Activated naive CD8-positive, alpha-beta T cell treated with anti-CD3 and anti-CD28 coated beads, Interleukin-2, amount 50 U/mL, for 24 hours (primary cell): Measurements from ENCODE around the gene PROKR2.

Experiments used
- ATAC-seq: fragments of 150-1000 bp; cut with Tn5 transposase; one replicate; pipeline ENCODE4 v1.10.0; 2021
- DNase-seq: peaks from one replicate; pipeline ENCODE4 v3.0.0; 2021
- H3K27ac Mint-ChIP-seq: one replicate; pipeline ENCODE4 v1.8.0; 2021; ENCODE audit warnings: mild to moderate bottlenecking, mixed read lengths
- H3K27me3 Mint-ChIP-seq: one replicate; pipeline ENCODE4 v1.8.0; 2021; ENCODE audit warnings: mixed read lengths
- H3K36me3 Mint-ChIP-seq: one replicate; pipeline ENCODE4 v1.8.0; 2021; ENCODE audit warnings: low read depth, mixed read lengths
- H3K4me1 Mint-ChIP-seq: one replicate; pipeline ENCODE4 v1.8.0; 2021; ENCODE audit warnings: mixed read lengths
- H3K4me3 Mint-ChIP-seq: one replicate; pipeline ENCODE4 v1.8.0; 2021; ENCODE audit warnings: mild to moderate bottlenecking, moderate library complexity, mixed read lengths
- H3K9me3 Mint-ChIP-seq: one replicate; pipeline ENCODE4 v1.8.0; 2021; ENCODE audit warnings: mixed read lengths

Gene PROKR2

GRCh38 chr20:5316188-5317158 is at the start of gene PROKR2:
PROKR2 (minus strand) TSS chr20:5316954; CDS start chr20:5314369, 2,585 bp downstream.
- Mint-ChIP-seq H3K9me3 (no peaks in the 10 kb centered on the region), H3K36me3 (no peaks in the 10 kb centered on the region), H3K27me3 (peaks cover 64% of the 10 kb centered on the region), H3K27ac (no peak within 1 kb of the TSS), H3K4me3 (no peak within 1 kb of the TSS), H3K4me1 (no peaks in the 10 kb centered on the region)
- DNase-seq, result peak; percentile 25
- ATAC-seq, result peak; percentile 38

DNA sequence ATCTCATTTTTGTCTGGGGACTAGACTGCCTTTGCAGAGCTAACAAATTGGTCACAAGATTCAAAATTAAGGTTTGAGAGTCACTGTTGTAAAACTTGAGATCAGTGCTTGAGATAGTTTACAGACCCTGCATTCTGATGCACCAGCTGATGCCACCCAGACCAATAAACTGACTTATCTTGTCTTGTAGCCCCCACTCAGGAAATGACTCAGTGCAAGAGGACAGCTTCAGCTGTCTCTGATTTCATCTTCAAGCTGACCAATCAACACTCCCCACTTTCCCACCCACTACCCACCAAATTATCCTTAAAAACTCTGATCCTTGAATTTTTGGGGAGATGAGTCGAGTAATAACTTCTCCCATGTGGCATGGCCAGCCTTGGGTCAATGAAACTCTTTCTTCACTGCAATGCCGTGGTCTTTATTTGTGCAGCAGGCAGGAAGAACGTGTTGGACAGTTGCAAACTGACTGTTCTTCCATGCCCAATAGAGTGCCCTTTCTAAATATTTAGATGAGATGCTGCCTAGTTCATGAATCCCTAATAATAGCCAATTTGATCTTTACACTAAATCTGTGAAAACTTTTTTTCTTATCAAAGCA is 48.3 kb upstream of the PROKR2 start:
- Mint-ChIP-seq H3K4me3 (no peak overlapping the region), H3K4me1 (peaks cover 14% of the 10 kb centered on the region), H3K9me3 (peaks cover 10% of the 10 kb centered on the region), H3K36me3 (no peaks in the 10 kb centered on the region), H3K27ac (no peak overlapping the region), H3K27me3 (peaks cover 35% of the 10 kb centered on the region)
- ATAC-seq (no peak), DNase-seq (no peak)

DNA sequence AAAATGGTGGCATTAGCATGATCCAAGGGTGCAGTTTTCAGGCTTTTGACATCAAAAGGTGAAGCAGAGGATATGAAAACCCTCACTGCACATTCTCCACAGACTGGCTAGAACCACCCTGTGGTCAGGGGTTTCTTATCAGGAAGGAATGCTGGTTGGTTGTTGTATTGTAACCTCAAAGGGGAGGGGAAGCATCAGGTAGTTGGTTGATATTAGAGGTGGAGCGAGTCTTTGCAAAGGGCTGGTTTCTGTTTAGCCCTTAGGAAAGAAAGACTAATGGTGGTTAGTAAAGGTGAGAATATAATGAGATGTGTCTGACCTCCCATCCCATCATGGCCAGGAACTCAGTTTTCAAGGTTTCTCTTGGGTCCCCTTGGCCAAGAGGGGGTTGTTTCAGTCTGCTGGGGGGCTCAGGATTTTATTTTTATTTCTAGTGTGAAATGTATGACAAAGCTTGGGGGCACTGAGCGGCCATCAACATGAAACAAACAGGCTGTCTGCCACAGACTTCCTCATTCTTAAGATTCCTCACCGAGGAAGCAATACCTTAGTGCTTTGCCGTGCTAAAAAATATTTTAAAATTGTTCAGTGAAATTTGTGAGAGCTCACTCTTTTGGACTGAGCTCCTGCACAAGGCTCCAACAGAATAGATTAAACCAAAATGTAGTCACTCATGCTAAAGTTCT is 47.5 kb upstream of the PROKR2 start:
- Mint-ChIP-seq H3K36me3 (no peaks in the 10 kb centered on the region), H3K4me1 (peaks cover 6% of the 10 kb centered on the region), H3K4me3 (no peak overlapping the region), H3K27me3 (peaks cover 29% of the 10 kb centered on the region), H3K9me3 (peaks cover 17% of the 10 kb centered on the region), H3K27ac (no peak overlapping the region)
- ATAC-seq, result no peak
- DNase-seq, result no peak

DNA sequence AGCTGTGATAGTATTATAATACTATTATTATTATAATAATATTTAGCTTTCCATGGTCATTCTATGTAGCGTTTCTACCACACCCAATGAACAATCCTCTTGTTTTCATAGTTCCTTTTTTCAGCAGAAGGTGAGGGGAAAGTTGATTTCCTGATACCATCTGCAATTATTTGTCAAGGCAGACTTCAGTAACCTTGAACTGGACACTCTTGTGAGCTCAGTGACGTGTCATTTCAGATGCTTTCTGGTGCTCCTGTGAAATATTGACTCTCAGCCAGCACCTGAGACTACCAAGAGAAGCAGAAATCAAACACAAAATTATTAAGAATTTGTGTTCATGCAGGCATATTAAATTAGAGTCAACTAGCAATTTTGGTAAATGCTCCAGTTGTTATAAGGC is 46.0 kb upstream of the PROKR2 start:
- Mint-ChIP-seq H3K9me3 (peaks cover 22% of the 10 kb centered on the region), H3K4me1 (peaks cover 11% of the 10 kb centered on the region), H3K27ac (no peak overlapping the region)

GRCh38 chr20:5361176-5361575 is 44.4 kb upstream of the PROKR2 start:
- no peak for DNase-seq
- H3K4me1 Mint-ChIP-seq, result peaks cover 25% of the 10 kb centered on the region
- H3K36me3 Mint-ChIP-seq, result peaks cover 2% of the 10 kb centered on the region
- peaks cover 23% of the 10 kb centered on the region for H3K27me3 Mint-ChIP-seq
- no peak overlapping the region for H3K4me3 Mint-ChIP-seq
- no peak overlapping the region for H3K27ac Mint-ChIP-seq
- peaks cover 22% of the 10 kb centered on the region for H3K9me3 Mint-ChIP-seq
- ATAC-seq, result no peak

More for the DNA sequence above, 46.0 kb upstream of the PROKR2 start:
- ATAC-seq (no peak), DNase-seq (no peak)
- Mint-ChIP-seq H3K27me3 (peaks cover 29% of the 10 kb centered on the region), H3K36me3 (peaks cover 2% of the 10 kb centered on the region), H3K4me3 (no peak overlapping the region)

- Mint-ChIP-seq H3K36me3 (peaks cover 2% of the 10 kb centered on the region), H3K9me3 (peaks cover 12% of the 10 kb centered on the region), H3K4me3 (no peak overlapping the region), H3K27ac (peak overlapping the region; percentile 12), H3K27me3 (peaks cover 13% of the 10 kb centered on the region), H3K4me1 (peaks cover 47% of the 10 kb centered on the region)
- ATAC-seq, result no peak
- no peak for DNase-seq
Observed at GRCh38 chr20:5357946-5358345, 41.2 kb upstream of the PROKR2 start.

DNA sequence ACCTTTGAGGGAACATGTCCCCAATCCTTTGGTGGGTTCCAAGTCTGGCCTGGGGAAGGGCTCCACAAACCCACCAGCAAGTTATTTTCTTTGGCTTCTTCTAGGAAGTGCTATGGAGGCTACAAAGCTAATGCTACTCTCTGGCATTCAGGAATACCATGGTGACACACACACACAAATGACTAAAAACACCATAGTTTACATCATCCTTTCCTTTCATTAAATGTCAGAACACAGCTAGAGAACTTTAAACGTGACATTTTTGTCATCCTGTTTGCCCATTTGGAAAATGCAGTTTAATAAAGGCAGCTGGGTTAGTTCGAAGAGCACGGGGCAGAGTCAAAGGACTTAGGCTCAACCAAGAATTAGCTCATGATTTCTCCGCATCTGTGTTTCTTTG is 40.2 kb upstream of the PROKR2 start:
- Mint-ChIP-seq H3K4me1 (peaks cover 51% of the 10 kb centered on the region), H3K36me3 (peaks cover 2% of the 10 kb centered on the region), H3K27ac (peak overlapping the region; percentile 57), H3K9me3 (peaks cover 12% of the 10 kb centered on the region), H3K27me3 (peaks cover 14% of the 10 kb centered on the region), H3K4me3 (no peak overlapping the region)
- ATAC-seq, result no peak
- no peak for DNase-seq

DNA sequence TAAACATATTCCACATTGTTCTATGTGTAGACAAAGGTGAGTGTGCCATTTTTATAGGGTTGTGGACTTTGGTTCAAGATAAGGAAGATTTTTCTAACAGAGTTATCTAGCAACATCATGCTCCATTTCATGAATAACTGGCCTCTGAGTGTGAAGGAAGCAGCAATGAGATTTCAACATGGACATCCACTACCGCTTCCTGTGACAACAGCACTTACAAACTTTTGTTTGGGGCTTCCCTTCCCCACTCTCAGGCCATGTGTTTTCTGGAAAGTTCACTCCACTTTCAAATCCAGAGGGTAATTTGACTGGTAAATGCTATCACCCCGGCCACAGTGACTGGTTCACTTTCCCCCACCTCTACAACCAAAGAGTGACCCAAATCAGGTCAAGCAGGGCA is 38.1 kb upstream of the PROKR2 start:
- H3K27ac Mint-ChIP-seq, result peak overlapping the region; percentile 90

GRCh38 chr20:5353624-5354496 is 37.1 kb upstream of the PROKR2 start:
- peaks cover 5% of the 10 kb centered on the region for H3K9me3 Mint-ChIP-seq
- peaks cover 2% of the 10 kb centered on the region for H3K36me3 Mint-ChIP-seq
- peak; percentile 86 for ATAC-seq
- H3K27ac Mint-ChIP-seq, result peak overlapping the region; percentile 90
- no peak for DNase-seq
- peaks cover 18% of the 10 kb centered on the region for H3K27me3 Mint-ChIP-seq
- peaks cover 51% of the 10 kb centered on the region for H3K4me1 Mint-ChIP-seq
- H3K4me3 Mint-ChIP-seq, result no peak overlapping the region

More for the DNA sequence above, 38.1 kb upstream of the PROKR2 start:
- H3K9me3 Mint-ChIP-seq, result peaks cover 10% of the 10 kb centered on the region
- ATAC-seq, result no peak
- DNase-seq, result no peak
- no peak overlapping the region for H3K4me3 Mint-ChIP-seq
- peaks cover 2% of the 10 kb centered on the region for H3K36me3 Mint-ChIP-seq
- peaks cover 18% of the 10 kb centered on the region for H3K27me3 Mint-ChIP-seq
- H3K4me1 Mint-ChIP-seq, result peaks cover 51% of the 10 kb centered on the region

DNA sequence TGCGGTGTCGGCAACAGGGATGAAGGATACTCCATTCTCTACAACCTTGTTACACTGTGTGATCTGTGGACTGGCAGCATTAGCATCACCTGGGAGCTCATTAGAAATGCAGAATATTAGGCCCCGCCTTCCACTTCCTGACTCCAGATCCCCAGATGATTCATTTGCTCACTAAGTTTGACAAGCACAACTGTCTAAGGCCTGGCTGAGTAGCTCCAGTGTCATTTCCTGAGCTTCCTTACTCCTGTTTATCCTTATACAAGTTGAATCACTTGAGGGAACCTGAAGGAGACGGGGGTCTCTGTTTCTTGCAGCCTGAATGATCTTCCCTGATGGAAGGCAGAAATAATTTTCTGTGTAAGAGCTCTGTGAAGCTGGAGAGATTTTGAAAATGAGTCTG is 32.7 kb upstream of the PROKR2 start:
- ATAC-seq (no peak), DNase-seq (no peak)
- no peak overlapping the region for H3K4me3 Mint-ChIP-seq
- H3K9me3 Mint-ChIP-seq, result no peaks in the 10 kb centered on the region
- peaks cover 16% of the 10 kb centered on the region for H3K27me3 Mint-ChIP-seq
- H3K4me1 Mint-ChIP-seq, result peaks cover 16% of the 10 kb centered on the region
- H3K36me3 Mint-ChIP-seq, result no peaks in the 10 kb centered on the region
- H3K27ac Mint-ChIP-seq, result no peak overlapping the region

DNA sequence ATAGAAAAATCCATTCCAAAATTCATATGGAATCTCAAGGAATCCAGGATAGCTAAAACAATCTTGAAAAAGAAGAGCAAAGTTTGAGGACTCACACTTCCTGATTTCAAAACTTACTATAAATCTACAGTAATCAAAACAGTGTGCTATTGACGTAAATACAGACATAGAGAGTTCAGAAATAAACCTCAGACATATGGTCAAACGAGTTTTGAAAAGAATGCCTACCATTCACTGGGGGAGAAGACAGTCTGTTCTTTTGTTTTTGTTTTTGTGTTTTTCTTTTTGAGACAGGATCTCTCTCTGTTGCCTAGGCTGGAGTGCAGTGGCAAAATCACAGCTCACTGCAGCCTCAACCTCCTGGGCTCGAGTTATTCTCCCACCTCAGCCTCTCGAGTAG is 25.3 kb upstream of the PROKR2 start:
- ATAC-seq (no peak), DNase-seq (no peak)
- peaks cover 9% of the 10 kb centered on the region for H3K9me3 Mint-ChIP-seq
- no peaks in the 10 kb centered on the region for H3K36me3 Mint-ChIP-seq
- H3K4me3 Mint-ChIP-seq, result no peak overlapping the region
- no peaks in the 10 kb centered on the region for H3K4me1 Mint-ChIP-seq
- no peak overlapping the region for H3K27ac Mint-ChIP-seq
- peaks cover 24% of the 10 kb centered on the region for H3K27me3 Mint-ChIP-seq

GRCh38 chr20:5331340-5331739 is 14.6 kb upstream of the PROKR2 start:
- DNase-seq, result no peak
- Mint-ChIP-seq H3K27ac (no peak overlapping the region), H3K27me3 (peaks cover 34% of the 10 kb centered on the region)

GRCh38 chr20:5328268-5328667 is 11.5 kb upstream of the PROKR2 start:
- DNase-seq, result no peak
- Mint-ChIP-seq H3K4me1 (no peaks in the 10 kb centered on the region), H3K36me3 (no peaks in the 10 kb centered on the region), H3K4me3 (no peak overlapping the region), H3K27ac (no peak overlapping the region), H3K9me3 (no peaks in the 10 kb centered on the region), H3K27me3 (peaks cover 21% of the 10 kb centered on the region)
- no peak for ATAC-seq

More at GRCh38 chr20:5331340-5331739, 14.6 kb upstream of the PROKR2 start:
- Mint-ChIP-seq H3K36me3 (no peaks in the 10 kb centered on the region), H3K4me1 (no peaks in the 10 kb centered on the region), H3K4me3 (no peak overlapping the region), H3K9me3 (no peaks in the 10 kb centered on the region)
- ATAC-seq, result no peak

DNA sequence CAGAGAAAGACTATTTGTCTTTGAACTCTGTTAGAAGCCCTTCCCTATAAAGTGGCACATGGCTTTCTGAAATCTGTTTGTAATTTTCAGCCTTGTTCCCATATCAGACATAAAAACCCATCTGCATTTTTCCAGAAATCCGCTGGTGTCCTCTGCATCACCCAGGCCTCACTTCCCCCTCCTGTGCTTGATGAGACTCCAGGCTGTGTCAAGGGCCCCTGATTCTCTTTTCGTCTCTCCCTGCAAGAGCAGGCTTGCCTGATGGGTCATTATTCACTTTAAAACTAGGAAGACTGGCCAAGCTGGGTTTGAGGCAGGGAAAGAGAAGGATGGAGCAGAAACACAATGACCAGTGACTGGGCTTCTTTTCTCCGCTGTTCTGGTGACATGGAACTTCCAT is 10.6 kb upstream of the PROKR2 start:
- peaks cover 24% of the 10 kb centered on the region for H3K27me3 Mint-ChIP-seq
- H3K36me3 Mint-ChIP-seq, result no peaks in the 10 kb centered on the region
- ATAC-seq (no peak), DNase-seq (no peak)
- H3K4me1 Mint-ChIP-seq, result no peaks in the 10 kb centered on the region
- H3K4me3 Mint-ChIP-seq, result no peak overlapping the region
- H3K9me3 Mint-ChIP-seq, result no peaks in the 10 kb centered on the region
- no peak overlapping the region for H3K27ac Mint-ChIP-seq
